Right cardiac atrium (tissue), 5 donors: ENCODE measurements around the gene LDLRAD4. TPM values are rescaled to one million over a fixed set of nuclear protein-coding genes. Genes with fewer than 3 reads are reported as not detected.
A peak's percentile ranks its signal among the peaks of the same experiment; 100 is the strongest.

ENCODE experiments used
- ATAC-seq, 2 donors: fragments of 200-7000 bp; cut with Tn5 transposase; one replicate each; pipeline versions ENCODE4 v1.8.0 to v1.9.1; 2020; ENCODE audit warnings: moderate library complexity in 2 of 2, mild to moderate bottlenecking in 1 of 2
- DNase-seq, 3 donors: peaks; one replicate each; pipeline ENCODE4 v3.0.0-alpha.2; 2020
- H3K27ac ChIP-seq: one replicate; pipeline ENCODE4 v1.5.1; 2013; ENCODE audit warnings: mild to moderate bottlenecking, low read length, control low read depth, moderate library complexity
- H3K27me3 ChIP-seq: one replicate; pipeline ENCODE4 v1.6.1; 2013; ENCODE audit not compliant: control insufficient read depth, insufficient read depth
- H3K4me1 ChIP-seq: one replicate; pipeline ENCODE4 v1.6.1; 2013; ENCODE audit warnings: low read length; ENCODE audit not compliant: control insufficient read depth, insufficient read depth
- H3K4me3 ChIP-seq: one replicate; pipeline ENCODE4 v1.5.1; 2013; ENCODE audit warnings: low read length, control low read depth
- H3K9me3 ChIP-seq: one replicate; pipeline ENCODE4 v1.6.1; 2013; ENCODE audit warnings: low read length; ENCODE audit not compliant: control insufficient read depth
- WGBS: extraction: QIAGEN DNeasy Blood & Tissue Kit; methylation state at CpG from one replicate; pipeline ENCODE4 v1.1.7; 2013; 5-methylcytosine and 5-hydroxymethylcytosine counted together
- intact Hi-C, 4 donors: fragments of 100-400 bp; cut with DNase I; formaldehyde crosslinking; loops; one replicate each; pipeline versions ENCODE4 v1.11.0 to v1.14.0; 2022 to 2023
- polyA plus RNA-seq: library from polyadenylated mRNA; stranded (reverse); fragments of 200-250 nt; gene quantifications from one replicate; pipeline ENCODE4 v1.2.3, GENCODE V29; 2013
- total RNA-seq, 4 donors: library from RNA; stranded (reverse); fragmentation: NEBNext Ultra II Directional; extraction: Animal tissue kit (Norgen Biotek cat#: 25700); gene quantifications; one replicate each; pipeline ENCODE4 v1.2.1, GENCODE V29; 2021
- donor health status: healthy with polysubstance abuse.
- donor health status: DM: no; HTN: yes; CAD: no.
- donor health status: DM: no; HTN: no; CAD: no.
- donor health status: DM: no; HTN: yes; CAD: no; lungs with severe emphysema.
- donor health status: DM: yes; HTN: yes; CAD: no.

The LDLRAD4 gene
- total and polyA plus RNA-seq, 5 donors, result 25.7 to 159 (median 68.1) TPM

GRCh38 chr18:13390196-13390595 is 171.6 kb downstream of the LDLRAD4 start:
- Histone ChIP-seq H3K27ac (no peak overlapping the region), H3K4me1 (peaks cover 6% of the 10 kb centered on the region), H3K4me3 (no peak overlapping the region), H3K9me3 (no peaks in the 10 kb centered on the region), H3K27me3 (no peaks in the 10 kb centered on the region)
- WGBS, result 94% methylated on average over 12 of the region's 12 CpGs
- DNase-seq (peak in 1 of 3 donors; percentile 67), ATAC-seq (peak in 1 of 2 donors; percentile 22)
- intact Hi-C loops, result no loop called here

- ATAC-seq, result no peak
- WGBS, result 96% methylated on average over 4 of the region's 4 CpGs
- intact Hi-C loops, result no loop called here
- Histone ChIP-seq H3K27ac (no peak overlapping the region), H3K9me3 (no peaks in the 10 kb centered on the region), H3K4me3 (no peak overlapping the region), H3K4me1 (peaks cover 6% of the 10 kb centered on the region), H3K27me3 (no peaks in the 10 kb centered on the region)
- DNase-seq, result no peak
These were observed 172.2 kb downstream of the LDLRAD4 start for GRCh38 chr18:13390711-13391110.

DNA sequence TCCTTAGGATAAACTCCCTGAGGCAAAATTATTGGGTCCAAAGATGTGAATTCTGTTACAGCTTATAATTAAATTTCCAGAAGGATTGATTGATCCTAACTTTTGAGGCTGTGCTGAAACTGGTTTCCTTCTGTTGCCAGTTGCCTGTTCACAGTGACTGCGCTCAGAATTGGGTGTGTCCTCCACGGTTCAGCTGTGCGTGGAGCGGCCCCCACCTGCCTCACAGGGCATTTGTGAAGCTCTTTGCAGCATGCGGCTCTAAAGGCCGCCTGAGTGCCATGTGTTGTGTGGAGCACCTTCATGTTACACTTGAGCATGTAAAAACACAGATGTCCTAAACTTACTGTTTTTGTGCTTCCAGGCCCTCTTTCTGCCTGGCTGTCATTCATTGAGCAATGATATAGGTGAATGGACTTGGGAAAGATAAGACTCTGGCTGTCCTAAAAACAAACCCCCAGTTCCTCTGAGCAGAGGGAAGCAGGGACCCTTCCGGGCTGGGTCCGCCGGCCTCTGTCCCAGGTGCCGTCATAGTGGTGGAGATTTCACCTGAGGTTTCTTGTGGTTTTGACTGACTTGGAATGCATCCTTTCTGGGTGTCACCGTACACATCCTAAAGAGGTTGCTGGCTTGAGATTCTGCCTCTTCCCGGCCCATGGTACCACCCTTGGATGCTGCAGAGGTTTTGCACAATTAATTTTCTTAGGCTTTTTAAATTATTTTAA is 173.6 kb downstream of the LDLRAD4 start:
- Histone ChIP-seq H3K9me3 (no peaks in the 10 kb centered on the region), H3K27ac (no peak overlapping the region), H3K4me3 (no peak overlapping the region), H3K4me1 (peaks cover 6% of the 10 kb centered on the region), H3K27me3 (no peaks in the 10 kb centered on the region)
- intact Hi-C loops, result no loop called here
- DNase-seq (no peak), ATAC-seq (no peak)
- WGBS, result 96% methylated on average over 12 of the region's 12 CpGs

GRCh38 chr18:13392899-13393298 is 174.3 kb downstream of the LDLRAD4 start:
- H3K9me3 ChIP-seq, result no peaks in the 10 kb centered on the region
- WGBS, result 83% methylated on average over 8 of the region's 8 CpGs
- no peak for ATAC-seq
- no peak overlapping the region for H3K27ac ChIP-seq
- peaks cover 6% of the 10 kb centered on the region for H3K4me1 ChIP-seq
- no peak for DNase-seq
- intact Hi-C loops, result no loop called here
- no peak overlapping the region for H3K4me3 ChIP-seq
- H3K27me3 ChIP-seq, result no peaks in the 10 kb centered on the region

GRCh38 chr18:13393338-13393737 is 174.8 kb downstream of the LDLRAD4 start:
- Histone ChIP-seq H3K27me3 (no peaks in the 10 kb centered on the region), H3K27ac (no peak overlapping the region), H3K9me3 (no peaks in the 10 kb centered on the region), H3K4me1 (peaks cover 6% of the 10 kb centered on the region), H3K4me3 (no peak overlapping the region)
- ATAC-seq (no peak), DNase-seq (no peak)
- intact Hi-C loops, result no loop called here
- 90% methylated on average over 11 of the region's 11 CpGs for WGBS

- Histone ChIP-seq H3K27me3 (no peaks in the 10 kb centered on the region), H3K27ac (no peak overlapping the region), H3K9me3 (no peaks in the 10 kb centered on the region), H3K4me3 (no peak overlapping the region), H3K4me1 (peaks cover 3% of the 10 kb centered on the region)
- intact Hi-C loops, result no loop called here
- DNase-seq, result no peak
- ATAC-seq, result peak in 1 of 2 donors; percentile 68
- whole genome bisulfite sequencing, result 64% methylated on average over 3 of the region's 3 CpGs
These were observed 176.2 kb downstream of the LDLRAD4 start for GRCh38 chr18:13394801-13395200.

DNA sequence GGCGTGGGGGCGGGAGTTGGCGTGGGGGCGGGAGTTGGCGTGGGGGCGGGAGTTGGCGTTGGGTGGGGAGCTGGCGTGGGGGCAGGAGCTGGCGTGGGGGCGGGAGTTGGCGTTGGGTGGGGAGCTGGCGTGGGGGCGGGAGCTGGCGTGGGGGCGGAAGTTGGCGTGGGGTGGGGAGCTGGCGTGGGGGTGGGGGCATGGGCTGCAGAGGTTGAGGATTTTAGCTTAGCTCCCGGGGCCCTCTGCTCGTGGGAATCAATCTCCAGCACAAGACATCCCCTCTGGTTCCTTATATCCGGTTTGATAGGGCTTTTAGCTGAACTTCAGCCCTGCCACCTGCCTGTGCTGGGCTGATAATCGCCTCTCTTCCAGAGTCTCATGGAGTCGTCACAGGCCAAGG is 177.0 kb downstream of the LDLRAD4 start:
- Histone ChIP-seq H3K9me3 (no peaks in the 10 kb centered on the region), H3K27ac (no peak overlapping the region), H3K4me1 (peaks cover 3% of the 10 kb centered on the region), H3K4me3 (no peak overlapping the region), H3K27me3 (no peaks in the 10 kb centered on the region)
- intact Hi-C loops, result no loop called here
- no peak for ATAC-seq
- 89% methylated on average over 22 of the region's 22 CpGs for WGBS
- DNase-seq, result no peak

GRCh38 chr18:13397504-13398163 is 179.1 kb downstream of the LDLRAD4 start:
- ATAC-seq (no peak), DNase-seq (no peak)
- Histone ChIP-seq H3K9me3 (no peaks in the 10 kb centered on the region), H3K27ac (no peak overlapping the region), H3K4me3 (no peak overlapping the region), H3K4me1 (peaks cover 2% of the 10 kb centered on the region), H3K27me3 (no peaks in the 10 kb centered on the region)
- WGBS, result 88% methylated on average over 16 of the region's 16 CpGs
- intact Hi-C loops, result no loop called here

GRCh38 chr18:13398631-13399030 is 180.1 kb downstream of the LDLRAD4 start:
- WGBS, result 92% methylated on average over 11 of the region's 11 CpGs
- H3K27me3 ChIP-seq, result no peaks in the 10 kb centered on the region

GRCh38 chr18:13399511-13399910 is 181.0 kb downstream of the LDLRAD4 start:
- H3K27me3 ChIP-seq, result no peaks in the 10 kb centered on the region
- H3K9me3 ChIP-seq, result no peaks in the 10 kb centered on the region
- peaks cover 2% of the 10 kb centered on the region for H3K4me1 ChIP-seq
- no peak for DNase-seq
- 78% methylated on average over 8 of the region's 8 CpGs for WGBS
- intact Hi-C loops, result no loop called here
- ATAC-seq, result no peak
- no peak overlapping the region for H3K4me3 ChIP-seq
- H3K27ac ChIP-seq, result no peak overlapping the region

More at GRCh38 chr18:13398631-13399030, 180.1 kb downstream of the LDLRAD4 start:
- Histone ChIP-seq H3K4me3 (no peak overlapping the region), H3K4me1 (peaks cover 2% of the 10 kb centered on the region), H3K27ac (no peak overlapping the region), H3K9me3 (no peaks in the 10 kb centered on the region)
- intact Hi-C loops, result no loop called here
- DNase-seq (no peak), ATAC-seq (no peak)

- no peaks in the 10 kb centered on the region for H3K9me3 ChIP-seq
- peak; percentile 30 to 38 for ATAC-seq
- DNase-seq, result no peak
- no peaks in the 10 kb centered on the region for H3K4me1 ChIP-seq
- WGBS, result 83% methylated on average over 11 of the region's 11 CpGs
- no peaks in the 10 kb centered on the region for H3K27me3 ChIP-seq
- intact Hi-C loops, result no loop called here
- no peak overlapping the region for H3K27ac ChIP-seq
- H3K4me3 ChIP-seq, result no peak overlapping the region
These were observed 182.2 kb downstream of the LDLRAD4 start for GRCh38 chr18:13400636-13401315.
